H1 (cell line): ENCODE measurements around the gene DTD1. TPM values are rescaled to one million over a fixed set of nuclear protein-coding genes. Genes with fewer than 3 reads are reported as not detected.

Source experiments
- CHD1 ChIP-seq: IDR thresholded peaks from 2 replicates; pipeline ENCODE4 v1.6.1; 2012; ENCODE audit warnings: low read depth, low read length, improper control_type of control experiment
- CTCF ChIP-seq, 3 experiments: IDR thresholded peaks; 1 replicate in 2 of 3; 2 replicates in 1 of 3; pipeline versions ENCODE4 v1.5.1 to v1.6.1; 2011; ENCODE audit warnings: low read length in 3 of 3, mild to moderate bottlenecking in 3 of 3, inconsistent platforms in 2 of 3, low read depth in 1 of 3, moderate library complexity in 1 of 3; ENCODE audit not compliant: insufficient read depth in 1 of 3; ENCODE audit errors: control extremely low read depth in 1 of 3
- MAFK ChIP-seq: IDR thresholded peaks from 2 replicates; pipeline ENCODE4 v1.6.1; 2012; ENCODE audit warnings: low read depth, mild to moderate bottlenecking, improper control_type of control experiment, low read length
- POLR2A ChIP-seq, 2 experiments: IDR thresholded peaks; 1 replicate in 1 of 2; 2 replicates in 1 of 2; pipeline ENCODE4 v1.6.1; 2011; ENCODE audit warnings: low read depth in 2 of 2, low read length in 2 of 2, mild to moderate bottlenecking in 2 of 2; ENCODE audit errors: control extremely low read depth in 1 of 2
- POU5F1 ChIP-seq: IDR thresholded peaks from 2 replicates; pipeline ENCODE4 v1.6.1; 2011; ENCODE audit warnings: low read depth, mild to moderate bottlenecking, low read length, moderate library complexity
- polyA plus RNA-seq, 7 experiments: library from polyadenylated mRNA; depleted of rRNA in 3 of 7; stranded (reverse) in 5 of 7; unstranded in 2 of 7; fragments of >200 nt in 5 of 7; fragments of 200-250 nt in 2 of 7; gene quantifications; 1 replicate in 5 of 7; 2 replicates in 1 of 7; 4 replicates in 1 of 7; pipeline versions ENCODE4 v1.2.1 to v1.2.3, GENCODE V29; 2011 to 2013; ENCODE audit warnings: missing spikeins in 2 of 7, mixed read lengths in 2 of 7
- total RNA-seq: library from RNA; stranded (reverse); fragmentation: NEBNext Ultra II Directional; extraction: Animal tissue kit (Norgen Biotek cat#: 25700); gene quantifications from 2 replicates; pipeline ENCODE4 v1.2.1, GENCODE V29; 2021

Gene DTD1
- total and polyA plus RNA-seq, 2 of the 8 experiments (the other 6 are each of a cell fraction or from before 2014, with no cell fraction given), result 49.7 to 66.6 TPM

GRCh38 chr20:18715564-18715963 lies 127.7 kb downstream of the DTD1 start (continued):
- no peak for TF ChIP-seq CTCF (IDR thresholded peaks at IDR 0.05; ENCODE audit: control extremely low read depth in 1 of 3, insufficient read depth in 1 of 3, low read depth in 1 of 3, low read length in 3 of 3)
- no peak for TF ChIP-seq POLR2A (IDR thresholded peaks at IDR 0.05; ENCODE audit: control extremely low read depth in 1 of 2, low read depth in 2 of 2, low read length in 2 of 2)
- no peak for TF ChIP-seq CHD1
- no peak for TF ChIP-seq POU5F1
- no peak for TF ChIP-seq MAFK
- TF ChIP-seq, all 59 proteins: peak for 0
